IPS-15b (cell line): ENCODE measurements around the gene SPCS2.

ENCODE experiments used
- H3K27me3 ChIP-seq: one replicate; pipeline ENCODE4 v1.6.1; 2013; ENCODE audit warnings: low read length; ENCODE audit not compliant: control insufficient read depth, insufficient read depth
- H3K36me3 ChIP-seq: one replicate; pipeline ENCODE4 v1.6.1; 2013; ENCODE audit warnings: low read length; ENCODE audit not compliant: control insufficient read depth, insufficient read depth
- H3K4me1 ChIP-seq: one replicate; pipeline ENCODE4 v1.6.1; 2013; ENCODE audit warnings: mild to moderate bottlenecking, low read length; ENCODE audit not compliant: control insufficient read depth, insufficient read depth
- H3K4me3 ChIP-seq: one replicate; pipeline ENCODE4 v1.5.1; 2013; ENCODE audit warnings: low read depth, low read length
- H3K9ac ChIP-seq: one replicate; pipeline ENCODE4 v1.6.1; 2013; ENCODE audit warnings: low read depth, mild to moderate bottlenecking, low read length
- H3K9me3 ChIP-seq: one replicate; pipeline ENCODE4 v1.6.1; 2013; ENCODE audit warnings: mild to moderate bottlenecking, low read length; ENCODE audit not compliant: control insufficient read depth, insufficient read depth

Gene SPCS2

GRCh38 chr11:74932797-74933196 is 16.3 kb upstream of the SPCS2 start:
- no peaks in the 10 kb centered on the region for H3K9me3 ChIP-seq
- no peaks in the 10 kb centered on the region for H3K36me3 ChIP-seq
- H3K4me1 ChIP-seq, result no peaks in the 10 kb centered on the region
- H3K27me3 ChIP-seq, result no peaks in the 10 kb centered on the region
- H3K4me3 ChIP-seq, result no peak overlapping the region
- no peak overlapping the region for H3K9ac ChIP-seq

GRCh38 chr11:74933765-74934164 is 15.3 kb upstream of the SPCS2 start:
- Histone ChIP-seq H3K4me3 (no peak overlapping the region), H3K36me3 (no peaks in the 10 kb centered on the region), H3K4me1 (no peaks in the 10 kb centered on the region), H3K9ac (no peak overlapping the region), H3K27me3 (no peaks in the 10 kb centered on the region), H3K9me3 (no peaks in the 10 kb centered on the region)

GRCh38 chr11:74935285-74935684 is 13.8 kb upstream of the SPCS2 start:
- H3K9ac ChIP-seq, result no peak overlapping the region
- no peaks in the 10 kb centered on the region for H3K27me3 ChIP-seq
- no peaks in the 10 kb centered on the region for H3K36me3 ChIP-seq
- no peak overlapping the region for H3K4me3 ChIP-seq
- no peaks in the 10 kb centered on the region for H3K4me1 ChIP-seq
- H3K9me3 ChIP-seq, result no peaks in the 10 kb centered on the region

GRCh38 chr11:74936087-74936486 is 13.0 kb upstream of the SPCS2 start:
- H3K4me3 ChIP-seq, result no peak overlapping the region
- H3K36me3 ChIP-seq, result no peaks in the 10 kb centered on the region

GRCh38 chr11:74936976-74937375 is 12.1 kb upstream of the SPCS2 start:
- Histone ChIP-seq H3K36me3 (no peaks in the 10 kb centered on the region), H3K9me3 (no peaks in the 10 kb centered on the region), H3K27me3 (no peaks in the 10 kb centered on the region), H3K4me3 (no peak overlapping the region), H3K9ac (no peak overlapping the region), H3K4me1 (no peaks in the 10 kb centered on the region)

More at GRCh38 chr11:74936087-74936486, 13.0 kb upstream of the SPCS2 start:
- Histone ChIP-seq H3K4me1 (no peaks in the 10 kb centered on the region), H3K27me3 (no peaks in the 10 kb centered on the region), H3K9me3 (no peaks in the 10 kb centered on the region), H3K9ac (no peak overlapping the region)

GRCh38 chr11:74937696-74938475 is 11.2 kb upstream of the SPCS2 start:
- Histone ChIP-seq H3K9me3 (no peaks in the 10 kb centered on the region), H3K27me3 (no peaks in the 10 kb centered on the region), H3K9ac (no peak overlapping the region), H3K4me1 (no peaks in the 10 kb centered on the region), H3K4me3 (no peak overlapping the region), H3K36me3 (no peaks in the 10 kb centered on the region)

GRCh38 chr11:74941492-74941891 is 7.6 kb upstream of the SPCS2 start:
- Histone ChIP-seq H3K9me3 (no peaks in the 10 kb centered on the region), H3K27me3 (no peaks in the 10 kb centered on the region), H3K4me1 (no peaks in the 10 kb centered on the region), H3K9ac (no peak overlapping the region), H3K4me3 (no peak overlapping the region), H3K36me3 (no peaks in the 10 kb centered on the region)

GRCh38 chr11:74942073-74942759 is 6.8 kb upstream of the SPCS2 start:
- H3K4me3 ChIP-seq, result no peak overlapping the region
- H3K4me1 ChIP-seq, result no peaks in the 10 kb centered on the region
- H3K9me3 ChIP-seq, result no peaks in the 10 kb centered on the region
- H3K9ac ChIP-seq, result no peak overlapping the region
- H3K36me3 ChIP-seq, result no peaks in the 10 kb centered on the region
- no peaks in the 10 kb centered on the region for H3K27me3 ChIP-seq

GRCh38 chr11:74948546-74948897 is 544 bp upstream of the SPCS2 start:
- H3K9me3 ChIP-seq, result no peaks in the 10 kb centered on the region
- peak overlapping the region; percentile 71 for H3K4me3 ChIP-seq
- no peak overlapping the region for H3K9ac ChIP-seq
- H3K27me3 ChIP-seq, result no peaks in the 10 kb centered on the region
- H3K36me3 ChIP-seq, result no peaks in the 10 kb centered on the region
- no peaks in the 10 kb centered on the region for H3K4me1 ChIP-seq

- H3K4me3 ChIP-seq, result peak overlapping the region; percentile 71
Observed at GRCh38 chr11:74949753-74950137, 679 bp downstream of the SPCS2 start.

GRCh38 chr11:74950374-74950969 is 1.4 kb downstream of the SPCS2 start:
- H3K4me1 ChIP-seq, result no peaks in the 10 kb centered on the region
- H3K4me3 ChIP-seq, result peak overlapping the region; percentile 71
- no peaks in the 10 kb centered on the region for H3K36me3 ChIP-seq
- H3K9me3 ChIP-seq, result no peaks in the 10 kb centered on the region
- peak overlapping the region; percentile 38 for H3K9ac ChIP-seq
- H3K27me3 ChIP-seq, result no peaks in the 10 kb centered on the region

More at GRCh38 chr11:74949753-74950137, 679 bp downstream of the SPCS2 start:
- Histone ChIP-seq H3K36me3 (no peaks in the 10 kb centered on the region), H3K9me3 (no peaks in the 10 kb centered on the region), H3K4me1 (no peaks in the 10 kb centered on the region), H3K27me3 (no peaks in the 10 kb centered on the region), H3K9ac (peak overlapping the region; percentile 96)

GRCh38 chr11:74951226-74951625 is 2.2 kb downstream of the SPCS2 start:
- Histone ChIP-seq H3K36me3 (no peaks in the 10 kb centered on the region), H3K4me3 (no peak overlapping the region), H3K9ac (no peak overlapping the region), H3K9me3 (no peaks in the 10 kb centered on the region), H3K4me1 (no peaks in the 10 kb centered on the region), H3K27me3 (no peaks in the 10 kb centered on the region)
